OCI-LY7 (cell line): ENCODE data around the gene LRGUK. TPM values are rescaled to one million over a fixed set of nuclear protein-coding genes. Genes with fewer than 3 reads are reported as not detected.
A peak's percentile ranks its signal among the peaks of the same experiment; 100 is the strongest.

Experiments
- BruUV-seq: library from RNA; stranded (reverse); fragments of 400-500 nt; replicated peaks from 2 replicates; lab custom pipeline; 2021; lab: Mats Ljungman, UMichigan
- CTCF ChIA-PET: fragments of 300-600 bp; sonication (Branson Sonifier 250); formaldehyde crosslinking; loops from one replicate; lab custom pipeline; 2022; ENCODE audit warnings: antibody characterized with exemption; ENCODE audit not compliant: unreplicated experiment; lab: Charles Lee
- POLR2A ChIA-PET: fragments of 300-600 bp; sonication (Branson Sonifier 250); formaldehyde crosslinking; loops from one replicate; lab custom pipeline; 2022; ENCODE audit warnings: antibody characterized with exemption; lab: Charles Lee
- DNase-seq: peaks from one replicate; pipeline ENCODE4 v3.0.0-alpha.2; 2015; ENCODE audit warnings: low spot score
- H2AFZ ChIP-seq: fragments of 200-600 bp; sonication (generic), shearing (Covaris generic); 2 replicates; pipeline ENCODE4 v1.6.1; 2014; ENCODE audit warnings: mild to moderate bottlenecking, antibody characterized with exemption, low read length, moderate library complexity
- H3K27ac ChIP-seq: fragments of 200-600 bp; sonication (generic); 2 replicates; pipeline ENCODE4 v1.5.1; 2014; ENCODE audit warnings: mixed run types, low read depth, mild to moderate bottlenecking, moderate library complexity, low read length, inconsistent platforms; ENCODE audit not compliant: poor library complexity, severe bottlenecking
- H3K36me3 ChIP-seq: fragments of 200-600 bp; sonication (generic); 2 replicates; pipeline ENCODE4 v1.6.1; 2014; ENCODE audit warnings: mild to moderate bottlenecking, antibody characterized with exemption, low read length, moderate library complexity, mixed read lengths; ENCODE audit not compliant: insufficient read depth
- H3K4me1 ChIP-seq: fragments of 200-600 bp; sonication (generic); 2 replicates; pipeline ENCODE4 v1.5.1; 2014; ENCODE audit warnings: mild to moderate bottlenecking, low read length; ENCODE audit not compliant: insufficient read depth, poor library complexity, severe bottlenecking
- H3K4me2 ChIP-seq: fragments of 200-600 bp; sonication (generic); 2 replicates; pipeline ENCODE4 v1.6.1; 2014; ENCODE audit warnings: mild to moderate bottlenecking, low read length
- H3K4me3 ChIP-seq: fragments of 200-600 bp; sonication (generic); 2 replicates; pipeline ENCODE4 v1.5.1; 2014; ENCODE audit warnings: mild to moderate bottlenecking, low read depth, low read length; ENCODE audit not compliant: poor library complexity, severe bottlenecking
- H3K79me2 ChIP-seq: fragments of 200-600 bp; sonication (generic); 2 replicates; pipeline ENCODE4 v1.6.1; 2016; ENCODE audit warnings: low read depth, mild to moderate bottlenecking, low read length, moderate library complexity, mixed read lengths; ENCODE audit not compliant: insufficient read depth
- H3K9me2 ChIP-seq: fragments of 200-600 bp; sonication (generic); 2 replicates; pipeline ENCODE4 v1.6.1; 2016; ENCODE audit warnings: mild to moderate bottlenecking, low read length, mixed read lengths; ENCODE audit not compliant: insufficient read depth
- H3K9me3 ChIP-seq: fragments of 200-600 bp; sonication (generic); 2 replicates; pipeline ENCODE4 v1.6.1; 2014; ENCODE audit warnings: mild to moderate bottlenecking, mixed run types, low read length, mixed read lengths
- H4K20me1 ChIP-seq: fragments of 200-600 bp; sonication (generic); 2 replicates; pipeline ENCODE4 v1.6.1; 2014; ENCODE audit warnings: mild to moderate bottlenecking, antibody characterized with exemption, low read length, moderate library complexity, mixed read lengths; ENCODE audit not compliant: insufficient read depth
- EZH2phosphoT487 ChIP-seq: fragments of 200-600 bp; sonication (generic); IDR thresholded peaks from 2 replicates; pipeline ENCODE4 v1.6.1; 2018; ENCODE audit warnings: low read depth, borderline replicate concordance, mild to moderate bottlenecking, mixed run types, antibody characterized with exemption, low read length, moderate library complexity, mixed read lengths
- intact Hi-C: fragments of 100-400 bp; cut with micrococcal nuclease; formaldehyde crosslinking; loops from one replicate; pipeline ENCODE4 v1.10.0; 2022; ENCODE audit not compliant: unreplicated experiment
- total RNA-seq, 2 experiments: library from RNA; depleted of rRNA in 1 of 2; stranded (reverse); fragments of >200 nt in 1 of 2; shearing (Covaris generic) in 1 of 2; gene quantifications; 2 replicates each; pipeline ENCODE4 v1.2.3, GENCODE V29; 2014 to 2022
- TF ChIP-seq, protein P1 (sequence below): fragments of 200-600 bp; sonication (generic); conservative IDR thresholded peaks from 2 replicates; pipeline ENCODE4 v1.5.1; 2014; ENCODE audit warnings: mild to moderate bottlenecking, antibody characterized with exemption, low read length, moderate library complexity, mixed read lengths

The LRGUK gene
- total RNA-seq, 2 experiments from 2014 or later = 0.46 to 0.95 TPM

DNA sequence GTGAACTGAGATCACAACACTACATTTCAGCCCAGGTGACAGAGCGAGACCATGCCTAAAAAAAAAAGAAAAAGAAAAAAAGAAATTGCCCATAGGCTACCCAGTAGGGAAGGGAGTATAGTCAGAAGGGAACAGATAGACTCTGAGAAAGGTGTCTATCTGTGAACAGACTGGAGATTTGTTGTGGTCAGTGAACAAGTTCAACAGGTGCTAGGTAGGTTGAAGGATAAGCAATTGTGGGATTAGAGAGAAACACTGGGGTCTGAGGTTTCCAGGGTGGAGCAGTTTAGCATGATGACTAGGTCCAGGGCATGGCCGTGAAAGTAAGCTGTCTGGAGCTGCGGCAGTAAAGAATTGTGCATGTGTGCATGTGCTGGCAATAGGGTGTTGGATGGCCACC is 6.9 kb downstream of the LRGUK start:
- TF ChIP-seq, protein P1, sequence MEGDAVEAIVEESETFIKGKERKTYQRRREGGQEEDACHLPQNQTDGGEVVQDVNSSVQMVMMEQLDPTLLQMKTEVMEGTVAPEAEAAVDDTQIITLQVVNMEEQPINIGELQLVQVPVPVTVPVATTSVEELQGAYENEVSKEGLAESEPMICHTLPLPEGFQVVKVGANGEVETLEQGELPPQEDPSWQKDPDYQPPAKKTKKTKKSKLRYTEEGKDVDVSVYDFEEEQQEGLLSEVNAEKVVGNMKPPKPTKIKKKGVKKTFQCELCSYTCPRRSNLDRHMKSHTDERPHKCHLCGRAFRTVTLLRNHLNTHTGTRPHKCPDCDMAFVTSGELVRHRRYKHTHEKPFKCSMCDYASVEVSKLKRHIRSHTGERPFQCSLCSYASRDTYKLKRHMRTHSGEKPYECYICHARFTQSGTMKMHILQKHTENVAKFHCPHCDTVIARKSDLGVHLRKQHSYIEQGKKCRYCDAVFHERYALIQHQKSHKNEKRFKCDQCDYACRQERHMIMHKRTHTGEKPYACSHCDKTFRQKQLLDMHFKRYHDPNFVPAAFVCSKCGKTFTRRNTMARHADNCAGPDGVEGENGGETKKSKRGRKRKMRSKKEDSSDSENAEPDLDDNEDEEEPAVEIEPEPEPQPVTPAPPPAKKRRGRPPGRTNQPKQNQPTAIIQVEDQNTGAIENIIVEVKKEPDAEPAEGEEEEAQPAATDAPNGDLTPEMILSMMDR = no peak
- TF ChIP-seq EZH2phosphoT487 = no peak
- no peaks in the 10 kb centered on the region for H3K9me3 ChIP-seq
- no peak overlapping the region for H2AFZ ChIP-seq
- no peak overlapping the region for H3K4me3 ChIP-seq
- H4K20me1 ChIP-seq = no peaks in the 10 kb centered on the region
- H3K79me2 ChIP-seq = no peaks in the 10 kb centered on the region
- no peaks in the 10 kb centered on the region for H3K36me3 ChIP-seq
- ChIA-PET CTCF (no interaction called here), POLR2A (interaction anchor here (1.0 kb wide), 1 partner anchor 17 kb away, joined by 4 read pairs; no protein-coding TSS in a partner anchor)
- H3K4me1 ChIP-seq = no peaks in the 10 kb centered on the region
- H3K27ac ChIP-seq = no peak overlapping the region
- no peaks in the 10 kb centered on the region for H3K9me2 ChIP-seq
- no TSS peak for BruUV-seq
- DNase-seq = no peak
- intact Hi-C loops = no loop called here
- no peak overlapping the region for H3K4me2 ChIP-seq

DNA sequence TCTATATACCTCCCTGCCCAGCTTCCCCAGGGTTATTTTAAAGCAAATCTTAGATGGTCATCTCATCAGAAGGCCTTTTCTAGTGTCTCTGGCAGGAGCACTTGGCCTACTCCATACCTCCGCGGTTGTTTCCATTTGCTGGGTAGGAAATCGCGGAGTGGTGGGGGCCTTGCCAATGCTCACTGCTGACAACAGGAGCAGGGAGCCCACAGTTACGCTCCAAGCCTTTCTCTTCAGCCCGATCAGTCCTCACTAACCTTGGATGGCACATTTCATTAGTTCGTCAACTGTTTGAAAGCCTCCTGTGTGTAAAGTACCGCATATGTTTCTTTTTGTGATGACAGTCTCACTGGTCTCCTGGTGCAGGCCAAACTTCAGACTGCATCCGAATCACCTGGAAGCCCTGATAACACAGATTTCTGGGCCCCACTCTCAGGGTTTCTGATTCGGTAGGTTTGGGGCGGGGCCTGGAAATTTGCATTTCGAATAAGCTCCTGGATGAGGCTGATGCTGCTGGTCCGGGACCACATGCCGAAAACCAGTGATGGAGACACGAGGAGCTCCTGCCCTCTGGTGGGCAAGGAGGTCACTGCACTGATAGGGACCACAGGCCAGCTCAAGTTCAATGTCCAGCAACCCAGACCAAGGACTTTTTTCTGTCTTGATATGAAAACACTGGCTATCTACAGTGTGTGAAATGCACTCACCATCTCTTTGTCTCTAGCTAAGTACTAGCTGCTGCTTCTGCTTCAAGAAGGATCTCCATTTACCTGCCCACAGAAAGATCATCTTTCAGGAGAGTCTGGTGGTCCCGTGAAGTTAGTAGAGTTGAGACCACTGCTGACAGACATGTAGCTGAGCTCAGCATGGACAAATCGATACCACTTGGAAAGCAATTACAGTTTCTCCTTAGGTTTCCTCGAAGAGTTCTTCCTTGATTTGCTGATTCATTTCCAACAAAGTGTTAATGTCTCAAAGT is 14.0 kb downstream of the LRGUK start:
- CTCF ChIA-PET = interaction anchor here (0.5 to 1.7 kb wide), 6 partner anchors 10 to 187 kb away, joined by 3 to 6 read pairs (median 4); no protein-coding TSS in a partner anchor
- intact Hi-C loops = loop anchor here (1.0 to 5.0 kb wide), 7 partner anchors 90 to 289 kb away; no protein-coding TSS in a partner anchor
- POLR2A ChIA-PET = interaction anchor here (0.6 to 1.5 kb wide), 8 partner anchors 10 to 1278 kb away, joined by 3 to 5 read pairs (median 4); partner anchors contain the start of gene LRGUK
- no TSS peak for BruUV-seq
- Histone ChIP-seq H3K27ac (no peak overlapping the region), H3K4me2 (peak overlapping the region; percentile 37; the same call in 1 of the 2 replicates), H3K36me3 (no peaks in the 10 kb centered on the region), H3K79me2 (no peaks in the 10 kb centered on the region), H3K4me3 (no peak overlapping the region), H3K4me1 (no peaks in the 10 kb centered on the region), H3K9me3 (no peaks in the 10 kb centered on the region), H3K9me2 (no peaks in the 10 kb centered on the region), H4K20me1 (no peaks in the 10 kb centered on the region), H2AFZ (peak overlapping the region; percentile 59; the same call in 1 of the 2 replicates)
- peak; percentile 69 for DNase-seq
- TF ChIP-seq, protein P1 = peak; percentile 94
- no peak for TF ChIP-seq EZH2phosphoT487
